CD4-positive, alpha-beta T cell treated with Interleukin-17A for 1 hour (primary cell): Measurements from ENCODE around the gene CNTNAP2.

Experiments used
- DNase-seq: peaks from one replicate; pipeline ENCODE4 v3.0.0-alpha.2; 2020

The CNTNAP2 gene

DNA sequence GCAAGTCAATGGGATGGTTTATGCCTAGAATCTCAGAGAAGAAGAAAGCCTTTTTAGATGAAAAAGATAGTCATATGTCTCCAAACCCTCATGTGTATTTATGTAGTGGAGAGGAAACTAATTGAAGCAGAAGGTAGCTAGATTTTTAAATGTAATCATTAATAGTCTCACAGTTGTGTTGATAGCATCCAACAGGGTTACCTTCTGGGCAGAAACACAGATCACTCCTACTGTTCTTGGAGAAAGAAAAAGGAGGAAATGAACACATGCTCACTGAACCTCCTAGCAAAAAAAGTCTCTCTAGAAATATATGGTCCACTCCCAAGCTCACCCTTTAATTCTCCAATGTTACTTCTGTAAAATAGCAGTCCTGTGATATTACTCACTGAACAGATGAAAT, 1696.7 kb downstream of the CNTNAP2 start:
- no peak for DNase-seq

DNA sequence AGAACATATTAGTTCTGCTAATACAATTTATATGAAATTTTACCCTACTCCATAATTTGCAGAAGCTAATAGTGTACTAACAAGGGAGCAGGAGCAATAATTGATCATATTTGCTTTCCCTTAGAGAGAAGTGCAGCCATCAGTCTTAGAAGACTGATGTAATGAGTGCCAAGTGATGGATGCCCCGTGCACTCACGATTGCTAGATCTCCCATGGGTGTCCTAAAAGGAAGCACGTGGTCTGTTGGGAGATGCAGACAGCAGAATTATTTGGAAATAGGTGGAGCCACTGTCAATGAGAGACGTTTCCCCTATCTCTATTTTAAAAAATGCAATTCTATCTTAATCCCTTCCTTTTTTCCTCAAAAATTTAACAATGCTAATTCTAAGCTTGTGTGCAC, 1701.7 kb downstream of the CNTNAP2 start:
- no peak for DNase-seq

DNA sequence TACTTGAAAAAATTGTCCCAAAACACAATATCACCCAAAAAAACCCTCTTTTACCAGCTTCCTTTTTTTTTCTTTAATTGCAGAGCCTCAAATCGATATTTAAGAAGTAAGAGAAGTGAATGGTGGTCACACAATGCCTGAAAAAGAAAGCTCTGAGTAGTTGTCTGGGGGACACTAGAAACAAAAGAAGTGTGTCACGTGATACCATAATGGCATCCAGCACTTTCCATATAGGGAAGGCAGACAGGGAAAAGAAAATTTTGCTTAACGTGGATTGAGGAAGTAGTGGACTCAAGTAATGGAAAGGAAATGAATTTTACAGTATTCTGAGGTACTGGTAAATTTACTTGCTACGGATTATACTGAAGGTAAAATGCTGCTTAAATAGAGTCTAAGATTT, 1708.1 kb downstream of the CNTNAP2 start:
- DNase-seq: no peak

DNA sequence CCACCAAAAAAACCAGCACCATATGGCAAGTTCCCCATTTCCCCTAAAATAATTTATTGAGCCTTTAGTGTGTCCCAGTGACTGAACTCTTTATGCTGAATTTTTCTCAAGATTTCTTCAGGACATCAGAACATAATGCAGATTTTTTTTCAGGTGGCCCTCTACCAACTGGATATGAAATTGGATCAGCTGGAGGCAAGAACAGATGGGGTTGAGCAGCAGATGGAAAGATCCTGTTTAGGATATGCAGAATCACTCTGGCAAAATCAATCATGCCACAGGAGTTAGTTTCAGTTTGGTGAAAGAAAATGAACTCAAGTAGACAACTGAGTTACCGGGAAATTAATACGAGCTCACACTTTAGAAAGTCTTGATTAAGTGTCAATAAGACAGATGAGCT, 1712.4 kb downstream of the CNTNAP2 start:
- no peak for DNase-seq

DNA sequence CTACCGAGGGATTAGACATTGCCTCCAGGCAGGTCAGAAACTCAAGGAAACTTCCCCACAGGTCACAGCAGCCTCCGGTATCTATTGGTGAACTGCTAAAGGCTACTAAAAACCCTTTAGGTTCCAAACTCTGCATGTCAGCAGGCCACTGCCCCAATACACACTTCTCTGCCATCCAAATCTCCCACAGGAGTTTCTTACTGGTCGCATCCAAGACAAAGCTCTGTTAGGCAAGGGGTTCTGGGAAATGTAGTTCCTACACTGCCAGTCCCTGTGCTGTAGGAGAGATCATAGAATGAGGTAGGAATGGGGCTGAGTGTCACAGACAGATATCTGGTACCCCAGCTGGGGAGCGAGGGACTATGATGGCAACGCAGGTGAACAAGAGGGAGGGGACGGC, 1717.0 kb downstream of the CNTNAP2 start:
- no peak for DNase-seq

DNA sequence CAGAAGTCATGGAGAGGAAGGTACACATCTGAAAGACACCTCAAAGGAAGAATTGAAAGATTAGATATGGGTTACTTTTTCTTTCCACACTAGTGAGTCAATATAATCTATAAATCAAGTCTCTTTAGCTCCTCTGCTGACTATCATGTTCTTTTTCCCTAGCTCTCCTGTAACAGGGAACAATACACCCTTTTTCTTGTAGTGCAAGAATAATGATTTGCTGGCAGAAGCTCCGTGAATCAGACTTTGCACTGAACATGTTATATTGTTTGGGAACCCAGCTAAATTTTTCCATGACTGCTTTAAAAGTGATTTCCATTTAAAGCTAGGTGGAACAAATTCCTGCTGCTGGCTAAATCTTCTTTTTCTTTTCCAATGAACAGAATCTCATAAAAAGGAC, 1717.4 kb downstream of the CNTNAP2 start:
- no peak for DNase-seq

DNA sequence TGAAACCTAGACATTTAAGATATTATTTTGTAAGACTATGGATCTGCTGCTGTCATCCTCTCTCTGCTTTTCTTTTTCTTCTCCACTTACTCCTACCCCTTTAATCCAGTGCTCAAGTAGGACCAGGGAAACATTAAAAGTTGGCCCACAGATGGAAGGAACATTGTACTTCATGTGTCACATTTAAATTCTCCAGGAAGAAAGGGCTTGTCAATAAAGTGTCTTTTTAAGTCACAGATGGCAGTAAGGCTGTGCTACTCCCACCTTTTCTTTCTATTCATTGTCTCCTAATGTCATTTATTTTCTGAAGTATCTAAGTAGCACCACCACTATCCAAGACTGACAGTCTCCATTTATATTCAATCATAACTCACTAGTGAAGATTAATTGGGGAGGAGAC, 1736.2 kb downstream of the CNTNAP2 start:
- no peak for DNase-seq

DNA sequence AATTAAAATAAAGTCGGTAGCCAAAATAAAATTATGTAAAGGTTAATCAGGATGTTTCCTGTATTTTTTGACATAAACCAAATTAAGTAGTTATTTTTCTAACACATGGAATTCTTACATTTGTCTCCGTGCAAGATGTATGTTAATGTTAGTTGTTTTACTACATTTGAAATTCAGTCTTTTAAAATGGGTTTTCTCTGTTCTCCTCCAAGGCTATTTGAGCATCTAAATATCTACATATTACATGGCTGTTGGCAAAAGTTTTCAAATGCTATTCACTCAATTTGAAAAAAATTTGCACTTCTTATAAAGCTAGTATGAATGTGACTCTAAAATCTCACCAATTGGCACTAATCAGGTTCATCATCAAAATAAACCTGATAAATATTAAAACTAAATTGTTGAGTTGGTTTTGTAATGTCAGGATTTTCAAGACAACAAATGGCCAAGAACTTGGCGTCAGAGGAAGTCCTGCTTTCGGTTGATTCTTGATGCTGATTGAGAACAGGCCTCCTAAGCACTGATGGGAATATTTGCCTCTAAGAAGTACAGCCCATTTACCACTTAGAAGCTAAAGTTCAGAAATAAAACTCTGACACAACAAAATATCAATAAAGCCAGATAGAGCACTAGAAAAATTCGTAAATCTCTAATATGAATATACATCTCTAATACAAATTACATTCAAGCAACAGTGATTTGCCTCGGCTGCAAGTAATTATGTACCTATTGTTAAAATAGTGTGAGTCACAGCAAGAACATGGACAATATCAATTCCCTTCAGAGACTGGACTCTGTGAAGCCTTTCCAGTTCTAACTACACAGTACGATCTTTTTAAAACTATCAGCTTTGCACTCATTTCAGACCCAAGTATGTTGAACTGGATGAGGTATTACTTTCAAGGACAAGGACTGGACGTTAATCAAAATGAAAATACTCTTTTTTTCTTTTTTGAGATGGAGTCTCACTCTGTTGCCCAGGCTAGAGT, 1740.8 kb downstream of the CNTNAP2 start:
- DNase-seq: no peak

DNA sequence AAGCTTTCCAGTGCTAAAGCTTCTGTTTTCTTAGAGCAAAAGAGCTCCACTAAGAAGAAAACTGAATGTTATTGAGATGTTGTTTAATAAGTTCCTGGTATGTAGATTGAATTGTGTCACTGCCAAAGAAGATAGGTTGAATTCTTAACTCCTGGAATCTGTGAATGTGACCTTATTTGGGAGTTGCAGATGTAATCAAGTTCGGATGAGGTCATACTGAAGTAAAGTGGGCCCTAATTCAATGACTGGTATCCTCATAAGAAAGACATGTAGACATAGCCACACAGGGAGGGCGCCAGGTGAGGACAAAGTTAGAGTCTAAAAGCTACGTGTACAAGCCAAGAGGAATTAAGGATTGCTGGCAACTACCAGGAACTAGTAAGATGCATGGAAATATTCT, 1741.8 kb downstream of the CNTNAP2 start:
- DNase-seq: no peak

DNA sequence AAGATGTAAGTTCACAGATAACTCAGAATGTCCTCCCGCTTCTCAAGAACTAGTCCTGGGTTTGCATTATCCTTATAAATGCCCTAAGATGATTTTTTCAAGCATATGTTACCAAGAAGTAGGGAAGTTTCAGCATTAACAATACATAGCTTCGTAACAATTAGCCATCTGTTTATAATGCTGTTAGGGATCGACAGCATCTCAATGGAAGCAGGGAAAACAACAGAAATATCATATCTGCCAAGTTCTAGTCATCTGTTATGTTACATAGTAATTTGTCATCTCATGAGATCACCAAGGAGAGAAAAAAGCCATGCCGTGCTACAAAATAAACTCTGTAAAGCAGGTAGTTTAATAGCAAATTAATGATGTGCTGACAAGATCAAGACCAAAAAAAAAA, 1742.4 kb downstream of the CNTNAP2 start:
- no peak for DNase-seq

DNA sequence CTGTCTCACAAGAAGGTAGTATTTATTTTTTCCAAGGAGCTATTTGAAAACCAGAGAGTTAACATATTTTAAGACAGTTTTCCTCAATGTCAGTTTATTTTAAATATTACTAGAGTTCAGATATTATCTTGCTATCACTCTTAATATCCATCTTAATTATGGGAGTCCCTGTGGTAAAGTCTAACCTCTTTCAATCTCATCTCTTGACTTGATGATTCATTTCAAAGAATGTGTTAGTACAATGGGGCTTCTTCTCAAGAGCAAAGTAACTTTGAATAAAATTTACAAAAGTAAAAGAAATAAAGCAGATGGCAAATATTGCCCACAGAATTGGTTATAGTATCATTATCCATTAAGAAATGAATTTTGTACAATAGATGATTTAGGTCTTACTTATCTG, 1742.9 kb downstream of the CNTNAP2 start:
- DNase-seq: no peak

DNA sequence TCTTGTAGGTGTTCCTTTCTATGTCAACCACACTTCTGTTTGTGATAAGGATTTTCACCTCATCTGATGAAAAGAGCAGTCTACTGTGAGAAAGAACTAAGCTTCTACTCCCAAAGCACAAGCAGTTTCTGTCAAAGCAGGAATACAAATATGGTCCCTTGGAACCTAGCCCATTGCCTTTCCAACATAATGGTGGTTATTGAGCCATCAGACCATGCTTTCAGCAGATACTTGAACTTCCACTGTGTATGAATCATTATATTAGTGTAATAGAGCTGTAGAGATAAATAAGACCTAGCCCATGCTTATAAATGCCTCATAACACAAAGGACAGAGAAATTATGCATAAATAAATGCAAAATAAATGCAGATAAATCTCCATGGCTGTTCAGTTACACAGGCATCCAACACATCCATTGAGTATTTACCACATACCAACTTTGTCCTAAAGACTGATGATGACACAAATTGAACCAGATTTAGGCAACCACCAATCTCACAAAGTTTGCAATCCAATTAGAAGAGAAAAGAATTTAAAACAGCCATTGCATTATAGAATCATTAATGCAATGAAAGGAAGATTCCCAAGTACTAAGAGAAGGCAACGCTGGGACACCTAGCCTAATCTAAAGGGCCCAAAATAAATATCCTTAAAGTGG, 1744.6 kb downstream of the CNTNAP2 start:
- DNase-seq: no peak

DNA sequence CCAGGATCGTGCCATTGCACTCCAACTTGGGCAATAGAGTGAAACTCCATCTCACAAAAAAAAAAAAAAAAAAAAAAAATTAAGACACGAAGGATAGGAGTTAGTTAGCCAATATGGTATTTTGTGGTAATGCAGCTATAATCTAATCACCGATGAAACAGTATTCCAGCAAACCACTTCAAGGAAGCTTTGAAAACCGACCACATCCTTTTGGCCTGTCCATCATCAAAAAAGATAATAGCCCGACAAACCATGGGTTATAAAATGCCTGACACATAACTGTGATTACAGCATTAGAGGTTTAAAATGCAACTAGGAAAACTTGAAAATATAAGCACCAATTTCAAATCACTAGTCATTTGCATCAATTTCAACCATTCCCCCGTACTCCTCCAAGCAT, 1745.3 kb downstream of the CNTNAP2 start:
- no peak for DNase-seq

DNA sequence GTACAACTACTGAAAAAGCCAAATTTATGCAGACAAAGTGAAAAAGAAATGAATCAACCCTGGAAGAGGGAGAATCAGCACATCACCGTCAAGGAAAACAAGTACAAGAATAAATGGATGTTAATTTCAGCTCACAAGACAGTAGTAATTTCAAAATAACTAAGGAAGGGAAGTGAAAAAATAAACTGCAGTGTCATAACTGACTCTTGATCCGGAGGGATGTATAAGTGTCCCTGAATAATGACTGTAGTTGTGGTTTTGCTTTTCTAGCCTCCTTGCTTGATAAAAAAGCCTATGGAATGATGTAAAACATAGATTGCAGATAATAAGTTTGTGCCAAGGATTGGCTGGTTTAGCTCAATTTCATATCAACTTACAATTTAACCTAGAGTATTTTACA, 1752.9 kb downstream of the CNTNAP2 start:
- DNase-seq: no peak

DNA sequence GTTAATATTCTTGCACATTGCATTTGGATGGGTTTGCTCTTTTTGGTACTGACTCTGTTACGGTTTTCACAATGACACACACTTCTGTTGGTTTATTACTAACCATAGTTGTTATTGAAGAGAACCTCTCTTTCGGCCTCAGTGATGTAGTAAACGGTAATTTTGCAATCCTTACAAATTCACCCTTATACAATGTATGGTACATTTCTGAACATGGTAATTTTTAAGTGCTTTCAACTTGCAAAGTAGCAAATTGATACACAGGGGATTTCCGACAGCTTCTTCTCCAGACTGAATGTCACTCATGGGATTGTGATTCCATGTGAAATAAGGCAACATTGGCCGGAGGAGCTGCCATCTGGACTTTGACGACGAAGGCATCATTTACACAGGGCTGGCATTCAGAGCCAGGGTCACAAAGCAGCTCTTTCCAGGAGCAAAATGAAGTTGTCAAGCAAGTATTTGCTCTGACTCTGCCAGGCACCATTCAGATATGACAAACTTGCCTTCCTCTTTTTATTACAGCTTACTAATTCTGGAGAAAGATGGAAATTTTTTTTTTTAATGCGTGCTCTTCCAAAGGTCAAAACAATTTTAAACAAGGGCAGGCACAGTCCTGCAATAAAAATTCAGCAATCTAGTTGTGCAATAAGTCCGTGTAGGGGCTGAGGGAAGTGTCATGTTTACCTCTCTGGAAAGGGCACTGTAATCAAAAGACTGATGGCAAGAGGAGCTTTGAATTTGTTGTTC, 1762.5 kb downstream of the CNTNAP2 start:
- no peak for DNase-seq

DNA sequence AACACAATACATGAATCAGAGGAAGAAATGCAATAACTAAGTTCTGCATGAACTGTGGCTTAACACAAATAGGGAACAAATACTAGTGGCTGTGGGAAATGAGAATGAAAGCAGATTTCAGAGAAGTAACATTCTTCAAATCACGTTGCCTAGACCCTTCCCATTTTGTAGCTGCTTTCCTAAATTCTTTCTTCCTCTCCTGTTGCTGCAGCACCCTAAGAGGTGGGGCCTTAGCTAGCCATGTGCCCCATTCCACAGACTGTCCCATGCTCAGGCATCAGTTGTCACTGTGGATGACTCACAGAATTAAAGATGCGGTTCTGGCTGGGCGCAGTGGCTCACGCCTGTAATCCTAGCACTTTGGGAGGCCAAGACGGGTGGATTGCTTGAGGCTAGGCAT, 1769.3 kb downstream of the CNTNAP2 start:
- DNase-seq: no peak

DNA sequence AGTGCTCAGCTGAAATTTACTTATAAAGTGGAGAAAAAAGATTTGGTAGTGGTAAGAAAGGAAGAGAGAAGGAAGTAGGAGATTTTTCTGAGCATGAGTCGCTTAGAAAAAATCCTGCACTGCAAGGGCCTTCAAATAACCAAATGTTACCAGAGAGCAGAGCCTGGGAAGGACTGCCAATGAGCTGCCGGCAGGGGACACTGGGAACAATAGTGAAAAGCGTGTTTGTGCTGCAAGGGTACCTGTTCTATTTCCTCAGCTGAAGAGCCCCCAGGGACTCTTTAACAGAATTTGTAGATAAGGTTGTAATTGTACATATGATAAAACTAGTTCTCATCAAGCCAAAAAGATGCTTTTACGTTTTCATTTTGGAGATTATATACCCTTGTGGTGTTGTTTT, 1777.7 kb downstream of the CNTNAP2 start:
- no peak for DNase-seq

DNA sequence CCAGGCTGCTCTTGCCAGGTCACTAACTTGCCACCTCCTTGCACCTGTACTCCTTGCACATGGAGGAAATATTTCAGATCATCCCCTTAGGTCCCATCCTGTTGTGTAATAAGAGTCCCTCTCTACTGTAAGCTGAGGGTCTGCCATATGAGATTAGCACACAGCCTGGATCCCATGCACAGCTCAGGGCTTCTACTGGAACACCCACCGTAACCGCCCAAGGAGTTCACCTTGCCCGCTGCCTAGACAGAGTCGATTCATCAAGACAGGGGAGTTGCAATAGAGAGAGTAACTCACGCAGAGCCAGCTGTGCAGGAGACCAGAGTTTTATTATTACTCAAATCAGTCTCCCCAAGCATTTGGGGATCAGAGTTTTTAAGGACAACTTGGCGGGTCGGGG, 1779.5 kb downstream of the CNTNAP2 start:
- no peak for DNase-seq

DNA sequence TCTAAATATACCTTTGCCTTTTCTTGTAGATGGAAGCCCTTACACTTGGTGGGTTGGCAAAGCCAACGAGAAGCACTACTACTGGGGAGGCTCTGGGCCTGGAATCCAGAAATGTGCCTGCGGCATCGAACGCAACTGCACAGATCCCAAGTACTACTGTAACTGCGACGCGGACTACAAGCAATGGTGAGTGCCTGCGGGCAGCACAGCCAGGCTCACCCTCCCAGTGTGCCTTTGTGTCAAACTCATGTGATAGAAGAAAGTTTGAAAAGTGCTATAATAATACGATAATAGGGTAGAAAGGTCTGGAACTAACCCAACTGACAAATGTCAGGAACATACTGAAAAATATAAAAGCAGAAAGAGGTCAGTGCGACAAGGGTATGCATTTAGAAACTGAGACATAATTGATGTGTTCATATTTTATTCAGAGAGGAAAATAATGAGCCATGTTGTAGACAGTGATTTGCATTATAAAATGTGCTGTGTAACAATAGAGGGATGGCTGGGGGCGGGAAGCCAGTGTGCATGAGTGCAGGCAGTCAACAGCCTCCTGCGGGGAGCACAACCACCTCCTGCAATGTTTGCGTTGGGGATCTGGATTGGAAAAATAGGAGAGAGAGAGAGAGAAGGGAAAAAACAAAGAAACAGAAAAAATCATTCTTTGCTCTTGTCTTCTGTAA, 1787.1 kb downstream of the CNTNAP2 start:
- DNase-seq: no peak

DNA sequence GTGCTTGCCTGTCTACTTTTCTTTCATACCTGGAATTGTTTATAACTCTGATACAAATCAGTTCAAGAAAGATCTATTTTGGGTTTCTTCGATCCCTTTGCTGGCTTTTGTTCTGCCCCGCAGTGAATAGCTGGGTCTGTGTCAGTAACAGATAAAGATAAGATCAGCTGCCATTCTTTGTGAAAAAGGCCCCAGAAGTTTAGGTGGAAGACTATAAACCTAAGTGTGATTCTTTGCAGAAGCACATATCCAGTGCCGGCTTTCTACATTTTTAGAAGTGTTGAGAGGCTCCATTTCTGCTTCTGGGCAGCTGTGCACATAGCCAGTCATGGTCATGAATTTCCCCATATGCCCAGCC, 1787.6 kb downstream of the CNTNAP2 start:
- no peak for DNase-seq

DNA sequence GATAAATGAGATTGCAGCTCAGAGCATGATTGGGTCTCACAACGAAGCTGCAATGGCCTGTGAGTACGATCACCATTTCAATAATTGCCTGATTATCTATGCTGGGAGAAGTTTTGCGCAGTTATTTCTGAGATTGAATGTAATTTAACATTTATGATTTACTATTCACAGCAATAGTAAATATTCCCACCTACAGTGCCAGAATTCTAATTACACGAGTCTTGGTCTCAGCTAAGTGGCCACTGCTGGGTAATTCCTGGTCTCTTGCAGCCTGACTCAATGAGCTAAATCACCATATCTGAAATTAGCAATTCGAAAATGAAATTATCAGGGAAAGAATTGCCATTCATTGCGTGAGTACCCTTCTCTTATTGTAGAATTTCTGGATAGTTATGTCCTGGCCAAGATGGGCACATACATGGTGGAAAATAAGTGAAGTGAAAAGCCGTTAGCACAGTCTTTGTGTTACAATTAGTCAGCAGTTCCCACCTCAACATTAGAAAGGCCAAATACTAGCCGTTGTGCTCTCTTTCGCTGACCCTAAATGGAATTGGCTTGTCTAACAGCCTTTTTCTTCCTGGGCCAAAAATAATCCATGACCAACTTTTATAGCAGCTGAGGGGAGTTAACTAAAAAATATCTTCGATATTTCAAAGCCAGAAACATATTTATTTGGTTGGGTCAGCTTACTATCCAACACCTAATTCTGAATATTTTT, 1793.0 kb downstream of the CNTNAP2 start:
- no peak for DNase-seq

DNA sequence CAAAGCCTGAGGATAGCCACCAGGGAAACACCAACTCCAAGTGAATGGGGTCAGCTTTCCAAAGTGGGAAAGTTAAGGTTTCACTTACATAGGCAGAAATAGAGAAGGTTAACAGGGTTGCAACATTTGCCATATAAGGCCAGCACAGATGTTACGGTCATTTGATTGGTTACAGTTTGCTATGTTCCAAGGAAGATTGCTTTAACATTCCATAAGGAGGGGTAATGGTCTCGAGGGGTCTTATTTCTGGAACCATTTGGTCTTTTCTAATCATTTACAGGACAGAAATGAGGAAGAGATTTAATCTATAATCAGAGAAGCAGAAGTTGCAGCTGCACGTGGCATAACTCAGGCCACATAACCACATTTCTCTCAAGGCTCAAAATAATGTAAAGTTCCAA, 1794.6 kb downstream of the CNTNAP2 start:
- no peak for DNase-seq

DNA sequence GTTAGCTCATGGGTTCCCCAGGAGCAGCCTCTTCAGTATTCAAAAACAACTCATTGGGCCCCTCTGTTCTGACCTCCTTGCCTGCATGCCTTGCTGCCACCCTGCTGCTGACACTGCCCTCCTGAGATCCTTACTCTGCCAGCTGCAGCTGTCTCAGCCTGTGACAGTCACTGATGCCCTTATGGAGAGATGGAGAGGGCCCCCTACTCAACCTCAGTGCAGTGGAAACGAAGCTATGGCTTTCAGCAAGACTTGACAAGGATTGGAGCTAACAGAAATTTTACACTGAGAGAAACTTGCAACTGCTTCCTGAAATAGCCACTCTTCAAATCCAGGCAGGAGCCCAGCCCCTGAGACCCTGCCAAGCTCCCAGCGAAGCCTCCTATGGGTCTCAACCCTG, 1795.7 kb downstream of the CNTNAP2 start:
- no peak for DNase-seq
